ENCODE results near the gene RPL3. TPM values are rescaled to one million over a fixed set of nuclear protein-coding genes. Genes with fewer than 3 reads are reported as not detected.

Gene RPL3
- polyA plus RNA-seq, 1 donor (not counting 4 experiments of a cell fraction or from before 2014, with no cell fraction given): 2,538 TPM

DNA sequence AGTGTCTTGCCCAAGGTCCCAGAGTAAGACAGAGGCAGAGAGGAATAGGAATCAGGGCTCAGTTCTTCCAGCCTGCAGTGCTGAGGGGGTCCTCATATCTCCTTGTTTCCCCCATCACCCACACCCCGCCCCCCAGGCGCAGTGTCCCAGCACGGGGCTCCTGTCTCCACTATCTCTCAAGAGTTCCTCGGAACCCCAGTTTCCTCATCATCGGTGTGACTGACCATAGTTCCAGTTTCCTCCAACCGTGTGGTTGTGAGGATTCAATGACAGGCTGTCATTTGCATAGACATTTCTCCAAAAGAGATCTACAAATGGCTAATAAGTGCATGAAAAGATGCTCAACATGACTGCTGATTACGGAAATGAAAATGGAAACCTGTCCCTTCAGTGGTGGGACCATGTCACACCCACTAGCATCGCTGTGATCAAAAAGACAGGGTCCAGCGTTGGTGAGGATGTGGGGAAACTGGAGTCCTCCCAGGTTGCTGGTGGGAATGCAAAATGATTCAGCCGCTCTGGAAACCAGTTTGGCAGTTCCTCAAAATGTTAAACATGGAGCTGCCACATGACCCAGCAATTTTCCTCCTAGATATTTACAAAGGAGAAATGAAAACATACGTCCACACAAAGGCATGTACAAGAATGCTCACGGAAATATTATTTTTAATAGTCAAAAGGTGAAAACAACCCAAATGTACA, 42.8 kb downstream of the RPL3 start:
- no peak overlapping the region for H3K9ac ChIP-seq (ENCODE audit: control insufficient read depth, extremely low read depth, insufficient read depth, low read length)
- no peak overlapping the region for H3K4me2 ChIP-seq (ENCODE audit: control insufficient read depth, extremely low read depth, insufficient read depth, low read depth, low read length)
- no peaks in the 10 kb centered on the region for H3K9me1 ChIP-seq (ENCODE audit: control insufficient read depth, extremely low read depth, insufficient read depth, low read length)
- H3K27ac ChIP-seq (ENCODE audit: control insufficient read depth, insufficient read depth, low read length): no peak overlapping the region
- H3K79me2 ChIP-seq (ENCODE audit: control insufficient read depth, insufficient read depth, low read length): no peaks in the 10 kb centered on the region
- no peak for TF ChIP-seq EZH2 (IDR thresholded peaks at IDR 0.05; ENCODE audit: low read length)
- TF ChIP-seq, protein P1, sequence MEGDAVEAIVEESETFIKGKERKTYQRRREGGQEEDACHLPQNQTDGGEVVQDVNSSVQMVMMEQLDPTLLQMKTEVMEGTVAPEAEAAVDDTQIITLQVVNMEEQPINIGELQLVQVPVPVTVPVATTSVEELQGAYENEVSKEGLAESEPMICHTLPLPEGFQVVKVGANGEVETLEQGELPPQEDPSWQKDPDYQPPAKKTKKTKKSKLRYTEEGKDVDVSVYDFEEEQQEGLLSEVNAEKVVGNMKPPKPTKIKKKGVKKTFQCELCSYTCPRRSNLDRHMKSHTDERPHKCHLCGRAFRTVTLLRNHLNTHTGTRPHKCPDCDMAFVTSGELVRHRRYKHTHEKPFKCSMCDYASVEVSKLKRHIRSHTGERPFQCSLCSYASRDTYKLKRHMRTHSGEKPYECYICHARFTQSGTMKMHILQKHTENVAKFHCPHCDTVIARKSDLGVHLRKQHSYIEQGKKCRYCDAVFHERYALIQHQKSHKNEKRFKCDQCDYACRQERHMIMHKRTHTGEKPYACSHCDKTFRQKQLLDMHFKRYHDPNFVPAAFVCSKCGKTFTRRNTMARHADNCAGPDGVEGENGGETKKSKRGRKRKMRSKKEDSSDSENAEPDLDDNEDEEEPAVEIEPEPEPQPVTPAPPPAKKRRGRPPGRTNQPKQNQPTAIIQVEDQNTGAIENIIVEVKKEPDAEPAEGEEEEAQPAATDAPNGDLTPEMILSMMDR (optimal IDR thresholded peaks at IDR 0.05 in 1 of 3, IDR thresholded peaks at IDR 0.05 in 1 of 3, conservative IDR thresholded peaks at IDR 0.05 in 1 of 3; ENCODE audit: extremely low read depth in 1 of 3, insufficient read depth in 2 of 3, low read length in 3 of 3): no peak
- H3K9me3 ChIP-seq (ENCODE audit: control insufficient read depth, low read depth, low read length): no peaks in the 10 kb centered on the region
- H3K4me3 ChIP-seq (ENCODE audit: control insufficient read depth in 2 of 3, extremely low read depth in 1 of 3, insufficient read depth in 2 of 3, low read depth in 1 of 3, low read length in 3 of 3): no peak overlapping the region
- no peak for FAIRE-seq
- H2AFZ ChIP-seq (ENCODE audit: control insufficient read depth, low read length): no peak overlapping the region
- H3K36me3 ChIP-seq (ENCODE audit: control insufficient read depth in 2 of 2, extremely low read depth in 1 of 2, insufficient read depth in 2 of 2, low read length in 2 of 2): no peaks in the 10 kb centered on the region
- dilution Hi-C loops (cut with MboI; ENCODE audit: extremely low pct_ligation_motif_present, low sequenced_read_pairs): no loop called here
- no peaks in the 10 kb centered on the region for H3K27me3 ChIP-seq (ENCODE audit: control insufficient read depth, extremely low read depth, insufficient read depth, low read length)
- no peaks in the 10 kb centered on the region for H4K20me1 ChIP-seq (ENCODE audit: control insufficient read depth, extremely low read depth, insufficient read depth, low read length)
- no peak for DNase-seq (ENCODE audit: low read depth, low spot score)
- no peaks in the 10 kb centered on the region for H3K4me1 ChIP-seq (ENCODE audit: control insufficient read depth, extremely low read depth, insufficient read depth, low read length)

DNA sequence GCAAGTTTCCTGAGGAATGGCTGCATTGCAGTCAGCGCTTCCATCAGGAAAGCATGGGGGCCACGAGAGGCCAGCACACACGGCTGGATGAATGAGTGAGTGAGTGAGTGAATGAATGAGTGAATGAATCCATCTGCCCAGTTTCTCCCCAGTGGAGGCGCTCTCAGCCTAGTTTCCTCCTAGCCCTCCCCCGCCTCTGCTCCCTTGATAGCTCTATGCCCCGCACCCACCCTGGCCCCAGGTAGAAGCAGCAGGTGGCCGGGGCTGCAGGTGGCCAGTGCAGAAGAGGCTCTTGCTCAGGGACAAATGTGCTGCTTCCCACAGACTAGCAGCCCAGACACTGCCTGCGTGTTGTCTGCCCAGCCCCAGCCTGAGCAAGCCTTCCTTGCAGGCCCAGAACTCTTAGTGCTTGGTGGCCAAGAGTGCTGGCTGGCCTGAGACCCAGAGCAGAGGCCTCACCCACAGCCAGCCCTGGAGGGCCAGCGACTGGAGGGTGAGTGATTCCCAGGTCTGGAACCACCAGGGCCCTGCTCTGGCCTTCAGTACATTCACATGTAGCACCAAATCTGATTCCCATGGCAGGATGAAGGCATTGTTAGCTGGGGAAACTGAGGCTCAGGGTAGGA, 43.5 kb downstream of the RPL3 start:
- no peaks in the 10 kb centered on the region for H3K9me3 ChIP-seq (ENCODE audit: control insufficient read depth, low read depth, low read length)
- no peak for FAIRE-seq
- H4K20me1 ChIP-seq (ENCODE audit: control insufficient read depth, extremely low read depth, insufficient read depth, low read length): no peaks in the 10 kb centered on the region
- no peak overlapping the region for H3K4me2 ChIP-seq (ENCODE audit: control insufficient read depth, extremely low read depth, insufficient read depth, low read depth, low read length)
- no peaks in the 10 kb centered on the region for H3K79me2 ChIP-seq (ENCODE audit: control insufficient read depth, insufficient read depth, low read length)
- no peaks in the 10 kb centered on the region for H3K4me1 ChIP-seq (ENCODE audit: control insufficient read depth, extremely low read depth, insufficient read depth, low read length)
- DNase-seq (ENCODE audit: low read depth, low spot score): no peak
- no peaks in the 10 kb centered on the region for H3K27me3 ChIP-seq (ENCODE audit: control insufficient read depth, extremely low read depth, insufficient read depth, low read length)
- no peak overlapping the region for H3K9ac ChIP-seq (ENCODE audit: control insufficient read depth, extremely low read depth, insufficient read depth, low read length)
- no peak overlapping the region for H3K27ac ChIP-seq (ENCODE audit: control insufficient read depth, insufficient read depth, low read length)
- no peaks in the 10 kb centered on the region for H3K9me1 ChIP-seq (ENCODE audit: control insufficient read depth, extremely low read depth, insufficient read depth, low read length)
- H2AFZ ChIP-seq (ENCODE audit: control insufficient read depth, low read length): no peak overlapping the region
- H3K36me3 ChIP-seq (ENCODE audit: control insufficient read depth in 2 of 2, extremely low read depth in 1 of 2, insufficient read depth in 2 of 2, low read length in 2 of 2): no peaks in the 10 kb centered on the region
- dilution Hi-C loops (cut with MboI; ENCODE audit: extremely low pct_ligation_motif_present, low sequenced_read_pairs): no loop called here
- TF ChIP-seq, protein P1 (optimal IDR thresholded peaks at IDR 0.05 in 1 of 3, IDR thresholded peaks at IDR 0.05 in 1 of 3, conservative IDR thresholded peaks at IDR 0.05 in 1 of 3; ENCODE audit: extremely low read depth in 1 of 3, insufficient read depth in 2 of 3, low read length in 3 of 3): no peak
- TF ChIP-seq EZH2 (IDR thresholded peaks at IDR 0.05; ENCODE audit: low read length): no peak
- H3K4me3 ChIP-seq (ENCODE audit: control insufficient read depth in 2 of 3, extremely low read depth in 1 of 3, insufficient read depth in 2 of 3, low read depth in 1 of 3, low read length in 3 of 3): no peak overlapping the region
